ENCODE results near the gene TLCD1. TPM values are rescaled to one million over a fixed set of nuclear protein-coding genes. Genes with fewer than 3 reads are reported as not detected.

The TLCD1 gene
- total and polyA plus RNA-seq, 10 of the 15 experiments (the other 5 are each of a cell fraction or from before 2014, with no cell fraction given): 2.9 to 19.8 (median 7.7) TPM

- WGBS (ENCODE audit: insufficient coverage, insufficient replicate concordance, low lambda C conversion rate, missing lambda C conversion rate): 78% methylated on average over 3 of the region's 3 CpGs
- Histone ChIP-seq H3K27me3 (replicated peaks in 1 of 2; ENCODE audit: control insufficient read depth in 2 of 2, insufficient read depth in 2 of 2, low read length in 1 of 2) (no peaks in the 10 kb centered on the region), H4K20me1 (ENCODE audit: control insufficient read depth, insufficient read depth) (no peaks in the 10 kb centered on the region), H2AFZ (ENCODE audit: control insufficient read depth, low read depth, low read length) (no peak overlapping the region), H3K27ac (ENCODE audit: control insufficient read depth, insufficient read depth) (no peak overlapping the region), H3K79me2 (ENCODE audit: control insufficient read depth, insufficient read depth, low read length) (no peaks in the 10 kb centered on the region), H3K36me3 (ENCODE audit: control insufficient read depth in 2 of 2, insufficient read depth in 2 of 2, low read length in 1 of 2) (peaks cover 12 to 42% of the 10 kb centered on the region in 2 experiments; a peak in 3 of 4 replicates), H3K4me3 (no peak overlapping the region), H3K9me3 (replicated peaks; ENCODE audit: control insufficient read depth, insufficient read depth, low read length) (no peaks in the 10 kb centered on the region), H3K9ac (ENCODE audit: control insufficient read depth, insufficient read depth, low read length) (no peak overlapping the region; the same call in 1 of the 2 replicates), H3K4me1 (ENCODE audit: control insufficient read depth, insufficient read depth, low read length) (no peaks in the 10 kb centered on the region), H3K4me2 (ENCODE audit: control insufficient read depth, insufficient read depth) (no peak overlapping the region)
- POLR2A ChIA-PET: interaction anchor here (0.6 to 1.1 kb wide), 2 partner anchors 8 to 109 kb away, joined by 3 to 10 read pairs; no protein-coding TSS in a partner anchor
- SMC1A ChIA-PET (ENCODE audit: uncharacterized antibody, unreplicated experiment): no interaction called here
- RAD21 ChIA-PET (ENCODE audit: unreplicated experiment): no interaction called here
- DNase-seq (ENCODE audit: low read depth, low spot score) (no peak), FAIRE-seq (no peak), ATAC-seq (no peak)
- intact Hi-C loops (cut with micrococcal nuclease; ENCODE audit: unreplicated experiment) (no loop called here), in situ Hi-C loops (cut with MboI) (no loop called here)
- TF ChIP-seq MTA3 (IDR thresholded peaks at IDR 0.05; ENCODE audit: borderline replicate concordance, low read length): no peak
- TF ChIP-seq MEF2B (IDR thresholded peaks at IDR 0.05; ENCODE audit: partially characterized antibody, poor library complexity, severe bottlenecking): no peak
- no peak for TF ChIP-seq MEF2A (IDR thresholded peaks at IDR 0.05; ENCODE audit: insufficient read depth, low read depth, low read length)
- TF ChIP-seq, protein P1, sequence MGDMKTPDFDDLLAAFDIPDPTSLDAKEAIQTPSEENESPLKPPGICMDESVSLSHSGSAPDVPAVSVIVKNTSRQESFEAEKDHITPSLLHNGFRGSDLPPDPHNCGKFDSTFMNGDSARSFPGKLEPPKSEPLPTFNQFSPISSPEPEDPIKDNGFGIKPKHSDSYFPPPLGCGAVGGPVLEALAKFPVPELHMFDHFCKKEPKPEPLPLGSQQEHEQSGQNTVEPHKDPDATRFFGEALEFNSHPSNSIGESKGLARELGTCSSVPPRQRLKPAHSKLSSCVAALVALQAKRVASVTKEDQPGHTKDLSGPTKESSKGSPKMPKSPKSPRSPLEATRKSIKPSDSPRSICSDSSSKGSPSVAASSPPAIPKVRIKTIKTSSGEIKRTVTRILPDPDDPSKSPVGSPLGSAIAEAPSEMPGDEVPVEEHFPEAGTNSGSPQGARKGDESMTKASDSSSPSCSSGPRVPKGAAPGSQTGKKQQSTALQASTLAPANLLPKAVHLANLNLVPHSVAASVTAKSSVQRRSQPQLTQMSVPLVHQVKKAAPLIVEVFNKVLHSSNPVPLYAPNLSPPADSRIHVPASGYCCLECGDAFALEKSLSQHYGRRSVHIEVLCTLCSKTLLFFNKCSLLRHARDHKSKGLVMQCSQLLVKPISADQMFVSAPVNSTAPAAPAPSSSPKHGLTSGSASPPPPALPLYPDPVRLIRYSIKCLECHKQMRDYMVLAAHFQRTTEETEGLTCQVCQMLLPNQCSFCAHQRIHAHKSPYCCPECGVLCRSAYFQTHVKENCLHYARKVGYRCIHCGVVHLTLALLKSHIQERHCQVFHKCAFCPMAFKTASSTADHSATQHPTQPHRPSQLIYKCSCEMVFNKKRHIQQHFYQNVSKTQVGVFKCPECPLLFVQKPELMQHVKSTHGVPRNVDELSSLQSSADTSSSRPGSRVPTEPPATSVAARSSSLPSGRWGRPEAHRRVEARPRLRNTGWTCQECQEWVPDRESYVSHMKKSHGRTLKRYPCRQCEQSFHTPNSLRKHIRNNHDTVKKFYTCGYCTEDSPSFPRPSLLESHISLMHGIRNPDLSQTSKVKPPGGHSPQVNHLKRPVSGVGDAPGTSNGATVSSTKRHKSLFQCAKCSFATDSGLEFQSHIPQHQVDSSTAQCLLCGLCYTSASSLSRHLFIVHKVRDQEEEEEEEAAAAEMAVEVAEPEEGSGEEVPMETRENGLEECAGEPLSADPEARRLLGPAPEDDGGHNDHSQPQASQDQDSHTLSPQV (IDR thresholded peaks at IDR 0.05): no peak
- no peak for TF ChIP-seq ZSCAN29 (IDR thresholded peaks at IDR 0.05)
- no peak for TF ChIP-seq ATF3 (IDR thresholded peaks at IDR 0.05; ENCODE audit: borderline replicate concordance, extremely low read depth, low read depth, low read length)
- TF ChIP-seq HDAC2 (IDR thresholded peaks at IDR 0.05): no peak
- TF ChIP-seq KAT2A (conservative IDR thresholded peaks at IDR 0.05; ENCODE audit: control insufficient read depth, low read depth, low read length): no peak
- no peak for TF ChIP-seq MAX (IDR thresholded peaks at IDR 0.05; ENCODE audit: low read depth, low read length)
- no peak for TF ChIP-seq MTA2 (IDR thresholded peaks at IDR 0.05; ENCODE audit: low read depth)
- TF ChIP-seq RAD51 (IDR thresholded peaks at IDR 0.05): no peak
- no peak for TF ChIP-seq MXI1 (IDR thresholded peaks at IDR 0.05; ENCODE audit: low read depth, low read length)
- no peak for TF ChIP-seq SPI1 (IDR thresholded peaks at IDR 0.05; ENCODE audit: borderline replicate concordance, insufficient read depth, low read depth, low read length)
- BruUV-seq (replicated peaks): no TSS peak
- CTCF ChIA-PET: interaction anchor here (1.7 kb wide), 1 partner anchor 56 kb away, joined by 9 read pairs; no protein-coding TSS in a partner anchor
These were observed 23.3 kb downstream of the TLCD1 start for GRCh38 chr17:28702752-28703150.

All from GM12878 (cell line).